Measurements from ENCODE around the gene SHISAL1. TPM values are rescaled to one million over a fixed set of nuclear protein-coding genes. Genes with fewer than 3 reads are reported as not detected.

SHISAL1 gene
- total RNA-seq, 1 donor from 2014 or later = 2.8 TPM

GRCh38 chr22:44332946-44333345, 20.2 kb upstream of the SHISAL1 start:
- TF ChIP-seq CTCF (conservative IDR thresholded peaks at IDR 0.05) = no peak
- Mint-ChIP-seq H3K27ac (no peak overlapping the region), H3K4me3 (peak overlapping the region; percentile 49), H3K27me3 (peaks cover 45% of the 10 kb centered on the region), H3K4me1 (ENCODE audit: unreplicated experiment) (peaks cover 20% of the 10 kb centered on the region), H3K36me3 (no peaks in the 10 kb centered on the region), H3K9me3 (no peaks in the 10 kb centered on the region)
- DNase-seq (ENCODE audit: extremely low spot score, unreplicated experiment) = no peak

GRCh38 chr22:44331881-44332714, 19.3 kb upstream of the SHISAL1 start:
- DNase-seq (ENCODE audit: extremely low spot score, unreplicated experiment) = no peak
- H3K27me3 Mint-ChIP-seq = peaks cover 48% of the 10 kb centered on the region

GRCh38 chr22:44330744-44331660, 18.3 kb upstream of the SHISAL1 start:
- no peaks in the 10 kb centered on the region for H3K36me3 Mint-ChIP-seq
- no peak for DNase-seq (ENCODE audit: extremely low spot score, unreplicated experiment)
- H3K27me3 Mint-ChIP-seq = peaks cover 54% of the 10 kb centered on the region
- H3K4me3 Mint-ChIP-seq = peak overlapping the region; percentile 58
- no peak overlapping the region for H3K27ac Mint-ChIP-seq
- no peak for TF ChIP-seq CTCF (conservative IDR thresholded peaks at IDR 0.05)
- H3K9me3 Mint-ChIP-seq = no peaks in the 10 kb centered on the region
- H3K4me1 Mint-ChIP-seq (ENCODE audit: unreplicated experiment) = peaks cover 25% of the 10 kb centered on the region

More at GRCh38 chr22:44331881-44332714, 19.3 kb upstream of the SHISAL1 start:
- no peaks in the 10 kb centered on the region for H3K9me3 Mint-ChIP-seq
- TF ChIP-seq CTCF (conservative IDR thresholded peaks at IDR 0.05) = peak; percentile 39
- H3K4me3 Mint-ChIP-seq = peak overlapping the region; percentile 84
- no peaks in the 10 kb centered on the region for H3K36me3 Mint-ChIP-seq
- peak overlapping the region; percentile 25 for H3K27ac Mint-ChIP-seq
- H3K4me1 Mint-ChIP-seq (ENCODE audit: unreplicated experiment) = peaks cover 21% of the 10 kb centered on the region

GRCh38 chr22:44330188-44330743, 17.5 kb upstream of the SHISAL1 start:
- no peaks in the 10 kb centered on the region for H3K36me3 Mint-ChIP-seq
- no peaks in the 10 kb centered on the region for H3K9me3 Mint-ChIP-seq
- no peak for TF ChIP-seq CTCF (conservative IDR thresholded peaks at IDR 0.05)
- H3K4me3 Mint-ChIP-seq = peak overlapping the region; percentile 76
- no peak for DNase-seq (ENCODE audit: extremely low spot score, unreplicated experiment)
- peaks cover 59% of the 10 kb centered on the region for H3K27me3 Mint-ChIP-seq
- H3K27ac Mint-ChIP-seq = no peak overlapping the region
- H3K4me1 Mint-ChIP-seq (ENCODE audit: unreplicated experiment) = peaks cover 31% of the 10 kb centered on the region

- TF ChIP-seq CTCF (conservative IDR thresholded peaks at IDR 0.05) = no peak
- H3K4me3 Mint-ChIP-seq = peak overlapping the region; percentile 76
- peak overlapping the region; percentile 36 for H3K27ac Mint-ChIP-seq
- peaks cover 59% of the 10 kb centered on the region for H3K27me3 Mint-ChIP-seq
- no peak for DNase-seq (ENCODE audit: extremely low spot score, unreplicated experiment)
- H3K9me3 Mint-ChIP-seq = no peaks in the 10 kb centered on the region
- peaks cover 31% of the 10 kb centered on the region for H3K4me1 Mint-ChIP-seq (ENCODE audit: unreplicated experiment)
- no peaks in the 10 kb centered on the region for H3K36me3 Mint-ChIP-seq
Observed at GRCh38 chr22:44329179-44329796, 16.5 kb upstream of the SHISAL1 start.
